Measurements from ENCODE around the gene PLEKHM3.
"Not testable (repeated sequence)": the region's sequence is repeated elsewhere in the genome, so short reads cannot be mapped to it uniquely, and the experiment has no call there.

The PLEKHM3 gene

GRCh38 chr2:207913772-207914358 lies 111.5 kb downstream of the PLEKHM3 start:
- TF ChIP-seq CTCF (IDR thresholded peaks at IDR 0.05; ENCODE audit: low read depth, low read length, missing control alignments): no peak
- in situ Hi-C loops (cut with HindIII; ENCODE audit: low pct_ligation_motif_present, low sequenced_read_pairs): no loop called here
- Histone ChIP-seq H3K27ac (no peak overlapping the region), H3K36me3 (replicated peaks) (no peaks in the 10 kb centered on the region), H3K27me3 (replicated peaks) (no peaks in the 10 kb centered on the region), H3K4me3 (ENCODE audit: low read depth, low read length) (no peak overlapping the region)
- DNase-seq: no peak

- in situ Hi-C loops (cut with HindIII; ENCODE audit: low pct_ligation_motif_present, low sequenced_read_pairs): no loop called here
Observed at GRCh38 chr2:207911856-207912255, 113.5 kb downstream of the PLEKHM3 start.

DNA sequence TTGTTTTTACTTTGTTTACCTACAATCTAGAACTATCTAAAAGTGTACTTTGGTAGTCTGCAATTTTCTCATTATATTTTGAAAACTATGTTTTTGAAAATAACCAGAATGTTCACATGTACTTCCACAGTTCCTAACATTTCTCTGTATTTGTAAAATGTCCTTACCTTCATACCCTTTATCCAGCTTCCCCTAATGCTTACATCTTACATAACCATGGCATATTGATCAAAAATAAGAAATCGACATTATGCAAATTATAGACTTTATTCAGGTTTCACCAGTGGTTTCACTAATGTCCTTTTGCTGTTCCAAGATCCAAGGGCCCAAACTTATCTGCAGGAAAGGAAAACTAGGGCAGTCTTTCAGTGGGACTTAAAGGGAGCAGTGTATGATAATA lies 114.1 kb downstream of the PLEKHM3 start:
- Histone ChIP-seq H3K27me3 (replicated peaks) (no peaks in the 10 kb centered on the region), H3K36me3 (replicated peaks) (no peaks in the 10 kb centered on the region), H3K27ac (no peak overlapping the region), H3K4me3 (ENCODE audit: low read depth, low read length) (no peak overlapping the region)
- TF ChIP-seq CTCF (IDR thresholded peaks at IDR 0.05; ENCODE audit: low read depth, low read length, missing control alignments): no peak
- in situ Hi-C loops (cut with HindIII; ENCODE audit: low pct_ligation_motif_present, low sequenced_read_pairs): no loop called here
- DNase-seq: no peak

More at GRCh38 chr2:207911856-207912255, 113.5 kb downstream of the PLEKHM3 start:
- DNase-seq: no peak
- H3K36me3 ChIP-seq (replicated peaks): no peaks in the 10 kb centered on the region
- no peak for TF ChIP-seq CTCF (IDR thresholded peaks at IDR 0.05; ENCODE audit: low read depth, low read length, missing control alignments)
- no peak overlapping the region for H3K4me3 ChIP-seq (ENCODE audit: low read depth, low read length)
- no peaks in the 10 kb centered on the region for H3K27me3 ChIP-seq (replicated peaks)
- no peak overlapping the region for H3K27ac ChIP-seq

GRCh38 chr2:207906495-207906894 lies 118.8 kb downstream of the PLEKHM3 start:
- H3K27me3 ChIP-seq (replicated peaks); in situ Hi-C loops (cut with HindIII; ENCODE audit: low pct_ligation_motif_present, low sequenced_read_pairs); H3K27ac ChIP-seq; H3K4me3 ChIP-seq (ENCODE audit: low read depth, low read length); H3K36me3 ChIP-seq (replicated peaks); DNase-seq: not testable (repeated sequence)

- no peak for DNase-seq
- Histone ChIP-seq H3K36me3 (replicated peaks) (no peaks in the 10 kb centered on the region), H3K27ac (no peak overlapping the region), H3K27me3 (replicated peaks) (no peaks in the 10 kb centered on the region), H3K4me3 (ENCODE audit: low read depth, low read length) (no peak overlapping the region)
- in situ Hi-C loops (cut with HindIII; ENCODE audit: low pct_ligation_motif_present, low sequenced_read_pairs): no loop called here
- no peak for TF ChIP-seq CTCF (IDR thresholded peaks at IDR 0.05; ENCODE audit: low read depth, low read length, missing control alignments)
Observed at GRCh38 chr2:207905546-207905945, 119.8 kb downstream of the PLEKHM3 start.

- Histone ChIP-seq H3K4me3 (ENCODE audit: low read depth, low read length) (no peak overlapping the region), H3K27ac (no peak overlapping the region), H3K27me3 (replicated peaks) (no peaks in the 10 kb centered on the region), H3K36me3 (replicated peaks) (no peaks in the 10 kb centered on the region)
- no peak for TF ChIP-seq CTCF (IDR thresholded peaks at IDR 0.05; ENCODE audit: low read depth, low read length, missing control alignments)
- in situ Hi-C loops (cut with HindIII; ENCODE audit: low pct_ligation_motif_present, low sequenced_read_pairs): no loop called here
- DNase-seq: no peak
Observed at GRCh38 chr2:207903236-207903635, 122.1 kb downstream of the PLEKHM3 start.

All from brain microvascular endothelial cell (primary cell).